AG04449 (cell line): ENCODE data around the gene LTBP4.

Experiments used
- CTCF ChIA-PET: fragments of 350-600 bp; formaldehyde crosslinking; extraction: SDS; loops from one replicate; lab custom pipeline; 2021; ENCODE audit warnings: antibody characterized with exemption; lab: Yijun Ruan, JAX
- POLR2A ChIA-PET: fragments of 400-600, 350-600 bp; formaldehyde crosslinking; extraction: SDS; loops from one replicate; lab custom pipeline; 2020; ENCODE audit warnings: antibody characterized with exemption, inconsistent platforms; lab: Yijun Ruan, JAX
- DNase-seq: peaks from one replicate; pipeline ENCODE4 v3.0.0-alpha.2; 2010; ENCODE audit warnings: low read depth, low spot score
- H3K4me3 ChIP-seq: 2 replicates; pipeline ENCODE4 v1.5.1; 2011; ENCODE audit warnings: low read depth, mild to moderate bottlenecking, control low read depth, low read length
- CTCF ChIP-seq: IDR thresholded peaks from one replicate; pipeline ENCODE4 v1.5.1; 2011; ENCODE audit warnings: mild to moderate bottlenecking, moderate library complexity, low read length, control low read depth, inconsistent platforms; ENCODE audit not compliant: insufficient read depth; ENCODE audit errors: missing control alignments

LTBP4 gene

GRCh38 chr19:40575326-40575725 lies 25.8 kb upstream of the LTBP4 start:
- no peak for DNase-seq
- TF ChIP-seq CTCF = no peak
- ChIA-PET CTCF (interaction anchor here (1.0 to 1.9 kb wide), 2 partner anchors 9 to 59 kb away, joined by 3 to 5 read pairs; no protein-coding TSS in a partner anchor), POLR2A (no interaction called here)
- no peak overlapping the region for H3K4me3 ChIP-seq

- POLR2A ChIA-PET = no interaction called here
- TF ChIP-seq CTCF = no peak
These were observed 25.0 kb upstream of the LTBP4 start for GRCh38 chr19:40576151-40576584.

GRCh38 chr19:40576585-40577451 lies 24.4 kb upstream of the LTBP4 start, which contains the start of gene SHKBP1:
SHKBP1 (plus strand) TSS chr19:40576873; CDS start chr19:40576900, 27 bp downstream.
- peak within 1 kb of the TSS; percentile 94 for H3K4me3 ChIP-seq
- TF ChIP-seq CTCF = no peak
- ChIA-PET POLR2A (no interaction called here), CTCF (interaction anchor here (1.0 to 2.3 kb wide), 3 partner anchors 10 to 58 kb away, joined by 3 to 15 read pairs (median 5); no protein-coding TSS in a partner anchor)
- DNase-seq = peak; percentile 56

More at GRCh38 chr19:40576151-40576584, 25.0 kb upstream of the LTBP4 start:
- CTCF ChIA-PET = interaction anchor here (1.0 to 1.9 kb wide), 2 partner anchors 10 to 58 kb away, joined by 3 to 5 read pairs; no protein-coding TSS in a partner anchor
- DNase-seq = no peak
- peak overlapping the region; percentile 94 for H3K4me3 ChIP-seq

- no peak overlapping the region for H3K4me3 ChIP-seq
- ChIA-PET CTCF (interaction anchor here (1.2 to 2.3 kb wide), 3 partner anchors 17 to 24 kb away, joined by 4 to 15 read pairs (median 5); no protein-coding TSS in a partner anchor), POLR2A (interaction anchor here (0.7 kb wide), 1 partner anchor 24 kb away, joined by 3 read pairs; no protein-coding TSS in a partner anchor)
- TF ChIP-seq CTCF = no peak
- DNase-seq = no peak
These were observed 22.7 kb upstream of the LTBP4 start for GRCh38 chr19:40578442-40578908.

DNA sequence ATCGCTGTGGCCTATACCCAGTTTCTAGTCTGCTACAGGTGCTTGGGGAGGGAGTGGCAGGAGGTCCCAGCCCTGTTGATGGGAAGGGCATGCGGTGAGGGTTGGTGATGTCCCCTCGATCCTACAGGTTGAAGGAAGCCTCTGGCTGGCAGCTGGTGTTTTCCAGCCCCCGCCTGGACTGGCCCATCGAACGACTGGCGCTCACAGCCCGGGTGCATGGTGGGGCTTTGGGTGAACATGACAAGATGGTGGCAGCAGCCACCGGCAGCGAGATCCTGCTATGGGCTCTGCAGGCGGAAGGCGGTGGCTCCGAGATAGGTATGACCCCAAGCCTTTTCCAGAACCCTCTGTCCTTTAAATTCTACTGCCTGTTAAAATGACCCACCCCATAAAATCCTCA lies 20.6 kb upstream of the LTBP4 start:
- no peak for DNase-seq
- H3K4me3 ChIP-seq = no peak overlapping the region
- TF ChIP-seq CTCF = no peak
- POLR2A ChIA-PET = no interaction called here
- CTCF ChIA-PET = no interaction called here

DNA sequence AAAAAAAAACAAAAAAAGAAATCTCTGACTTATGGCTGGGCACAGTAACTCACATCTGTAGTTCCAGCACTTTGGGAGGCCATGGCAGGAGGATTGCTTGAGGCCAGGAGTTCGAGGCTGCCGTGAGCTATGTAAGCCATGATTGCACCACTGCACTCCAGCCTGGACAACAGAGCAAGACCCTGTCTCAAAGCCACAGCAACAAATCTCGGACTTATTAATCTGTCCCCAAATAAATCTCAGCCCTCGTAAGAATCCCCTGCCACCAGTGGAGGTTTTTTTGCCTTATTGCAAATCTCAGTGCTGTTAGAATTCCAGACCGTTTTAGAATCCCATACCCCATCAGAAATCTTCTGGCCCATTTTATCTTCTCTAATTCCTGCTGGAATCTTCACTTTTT lies 19.6 kb upstream of the LTBP4 start:
- no peak for TF ChIP-seq CTCF
- no peak for DNase-seq
- CTCF ChIA-PET = interaction anchor here (1.2 kb wide), 2 partner anchors 13 to 18 kb away, joined by 4 to 6 read pairs; no protein-coding TSS in a partner anchor
- no peak overlapping the region for H3K4me3 ChIP-seq
- POLR2A ChIA-PET = no interaction called here
